SK-N-SH treated with all-trans-retinoic acid at 6 μM for 48 hours (cell line): ENCODE data around the gene TEFM.

Experiments
- ATAC-seq: fragments of 200-7000 bp; cut with Tn5 transposase; 3 replicates; pipeline ENCODE4 v1.9.1; 2020; ENCODE audit warnings: mild to moderate bottlenecking, moderate library complexity
- ARNTL ChIP-seq: fragments of 450-650 bp; formaldehyde crosslinking; IDR thresholded peaks from 2 replicates; pipeline ENCODE4 v1.5.0; 2020; ENCODE audit warnings: low read depth, mild to moderate bottlenecking, moderate library complexity, borderline replicate concordance
- BACH2 ChIP-seq: fragments of 250-450 bp; sonication (Bioruptor Pico); IDR thresholded peaks from 2 replicates; pipeline ENCODE4 v1.9.0; 2021; ENCODE audit warnings: mild to moderate bottlenecking, borderline replicate concordance
- CSDC2 ChIP-seq: fragments of 250-450 bp; sonication (Bioruptor Pico); IDR thresholded peaks from 2 replicates; pipeline ENCODE4 v1.5.0; 2020; ENCODE audit warnings: mild to moderate bottlenecking, moderate library complexity
- ESRRG ChIP-seq: fragments of 250-450 bp; sonication (Bioruptor Pico); IDR thresholded peaks from 2 replicates; pipeline ENCODE4 v1.6.1; 2021; ENCODE audit warnings: mild to moderate bottlenecking
- GLIS3 ChIP-seq: fragments of 250-450 bp; sonication (Bioruptor Pico); IDR thresholded peaks from 2 replicates; pipeline ENCODE4 v1.5.0; 2020; ENCODE audit warnings: mild to moderate bottlenecking, moderate library complexity
- ISL1 ChIP-seq: fragments of 250-450 bp; sonication (Bioruptor Pico); IDR thresholded peaks from 2 replicates; pipeline ENCODE4 v2.1.2; 2022; ENCODE audit warnings: mild to moderate bottlenecking, moderate library complexity
- PPARA ChIP-seq: fragments of 250-450 bp; sonication (Bioruptor Pico); IDR thresholded peaks from 2 replicates; pipeline ENCODE4 v1.5.0; 2020; ENCODE audit warnings: mild to moderate bottlenecking, borderline replicate concordance
- SNAI2 ChIP-seq: fragments of 250-450 bp; sonication (Bioruptor Pico); IDR thresholded peaks from 2 replicates; pipeline ENCODE4 v1.5.0; 2020; ENCODE audit warnings: mild to moderate bottlenecking, moderate library complexity
- TCF4 ChIP-seq: fragments of 250-450 bp; sonication (Bioruptor Pico); IDR thresholded peaks from 2 replicates; pipeline ENCODE4 v1.8.0; 2021; ENCODE audit warnings: mild to moderate bottlenecking, moderate library complexity, borderline replicate concordance
- TOX ChIP-seq: fragments of 250-450 bp; sonication (Bioruptor Pico); IDR thresholded peaks from 2 replicates; pipeline ENCODE4 v1.8.0; 2021; ENCODE audit warnings: mild to moderate bottlenecking, moderate library complexity, borderline replicate concordance
- TSHZ2 ChIP-seq: fragments of 250-450 bp; sonication (Bioruptor Pico); IDR thresholded peaks from 2 replicates; pipeline ENCODE4 v1.5.0; 2020; ENCODE audit warnings: mild to moderate bottlenecking, moderate library complexity
- ZC3H10 ChIP-seq: fragments of 250-450 bp; sonication (Bioruptor Pico); IDR thresholded peaks from 2 replicates; pipeline ENCODE4 v1.5.1; 2021; ENCODE audit warnings: mild to moderate bottlenecking, moderate library complexity
- ZFP3 ChIP-seq: fragments of 250-450 bp; sonication (Bioruptor Pico); IDR thresholded peaks from 2 replicates; pipeline ENCODE4 v1.5.0; 2020; ENCODE audit warnings: mild to moderate bottlenecking, moderate library complexity
- ZFP30 ChIP-seq: fragments of 450-650 bp; formaldehyde crosslinking; IDR thresholded peaks from 2 replicates; pipeline ENCODE4 v1.5.0; 2022; ENCODE audit warnings: mild to moderate bottlenecking, moderate library complexity
- ZNF565 ChIP-seq: fragments of 450-650 bp; formaldehyde crosslinking; conservative IDR thresholded peaks from 2 replicates; pipeline ENCODE4 v1.5.0; 2020; ENCODE audit warnings: low read depth, mild to moderate bottlenecking, moderate library complexity
- ZNF70 ChIP-seq: fragments of 450-650 bp; formaldehyde crosslinking; IDR thresholded peaks from 2 replicates; pipeline ENCODE4 v1.5.0; 2020; ENCODE audit warnings: mild to moderate bottlenecking, moderate library complexity
- ZNF8 ChIP-seq: fragments of 450-650 bp; formaldehyde crosslinking; IDR thresholded peaks from 2 replicates; pipeline ENCODE4 v1.5.0; 2020; ENCODE audit warnings: mild to moderate bottlenecking, moderate library complexity
- TF ChIP-seq, protein P1 (sequence below): fragments of 250-450 bp; sonication (Bioruptor Pico); IDR thresholded peaks from 2 replicates; pipeline ENCODE4 v1.8.0; 2021; ENCODE audit warnings: low read depth, mild to moderate bottlenecking, moderate library complexity, borderline replicate concordance
- TF ChIP-seq, protein P2 (sequence below): fragments of 250-450 bp; sonication (Bioruptor Pico); IDR thresholded peaks from 2 replicates; pipeline ENCODE4 v1.5.1; 2020; ENCODE audit warnings: low read depth, mild to moderate bottlenecking, moderate library complexity
- TF ChIP-seq, protein P3 (sequence below): fragments of 250-450 bp; sonication (Bioruptor Pico); IDR thresholded peaks from 2 replicates; pipeline ENCODE4 v1.8.0; 2020; ENCODE audit warnings: mild to moderate bottlenecking, moderate library complexity, borderline replicate concordance
- TF ChIP-seq, protein P4 (sequence below): fragments of 250-450 bp; sonication (Bioruptor Pico); IDR thresholded peaks from 2 replicates; pipeline ENCODE4 v1.5.1; 2021; ENCODE audit warnings: mild to moderate bottlenecking, moderate library complexity

Gene TEFM, protein sequence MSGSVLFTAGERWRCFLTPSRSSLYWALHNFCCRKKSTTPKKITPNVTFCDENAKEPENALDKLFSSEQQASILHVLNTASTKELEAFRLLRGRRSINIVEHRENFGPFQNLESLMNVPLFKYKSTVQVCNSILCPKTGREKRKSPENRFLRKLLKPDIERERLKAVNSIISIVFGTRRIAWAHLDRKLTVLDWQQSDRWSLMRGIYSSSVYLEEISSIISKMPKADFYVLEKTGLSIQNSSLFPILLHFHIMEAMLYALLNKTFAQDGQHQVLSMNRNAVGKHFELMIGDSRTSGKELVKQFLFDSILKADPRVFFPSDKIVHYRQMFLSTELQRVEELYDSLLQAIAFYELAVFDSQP

DNA sequence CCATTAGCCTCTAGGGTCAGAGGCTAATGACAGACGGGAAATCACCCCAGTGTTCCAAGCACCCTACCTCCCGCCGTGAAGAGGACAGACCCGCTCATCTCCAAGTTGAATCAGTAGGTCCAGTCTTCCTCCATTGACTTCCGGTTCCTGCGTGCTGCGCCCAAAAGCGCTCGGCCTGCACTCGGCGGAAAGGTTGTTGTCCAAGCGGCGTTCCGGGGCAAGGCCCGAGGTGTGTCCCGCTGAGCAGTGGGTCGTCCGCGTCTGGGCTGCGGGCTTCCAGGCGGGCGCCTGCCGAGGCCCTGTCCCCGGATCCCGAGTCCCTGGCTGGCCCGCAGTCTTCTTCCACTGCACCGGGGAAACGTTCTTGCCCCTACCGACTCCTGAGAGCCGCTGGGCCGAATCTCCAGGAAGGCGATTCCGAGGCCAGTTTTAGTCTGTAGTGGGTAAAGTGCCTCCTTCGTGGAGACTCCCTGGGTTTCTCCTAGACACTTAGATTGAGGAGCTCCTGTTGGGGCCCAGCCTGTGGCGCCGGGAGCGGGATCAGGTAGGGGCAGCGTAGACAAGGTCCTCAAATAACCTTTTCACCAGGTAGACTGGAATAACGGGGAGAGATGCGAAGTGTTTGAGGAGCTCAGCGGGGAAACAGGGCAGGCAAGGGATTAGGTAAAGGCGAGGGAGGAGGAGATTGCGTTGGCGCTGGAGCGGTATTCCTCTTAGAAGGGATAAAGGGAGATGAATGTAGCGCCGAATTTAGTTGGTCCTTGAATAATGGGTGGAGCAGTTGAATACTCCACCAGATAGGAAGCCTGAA, at the start of gene TEFM:
Gene TEFM (minus strand): TSS at position 138 of the 811 bp plus-strand sequence. CDS start 40 bp downstream, at position 98.
- TF ChIP-seq GLIS3: no peak
- no peak for TF ChIP-seq ZNF70 (CRISPR knock-in tag)
- TF ChIP-seq ESRRG (CRISPR knock-in tag): no peak
- TF ChIP-seq, protein P1, sequence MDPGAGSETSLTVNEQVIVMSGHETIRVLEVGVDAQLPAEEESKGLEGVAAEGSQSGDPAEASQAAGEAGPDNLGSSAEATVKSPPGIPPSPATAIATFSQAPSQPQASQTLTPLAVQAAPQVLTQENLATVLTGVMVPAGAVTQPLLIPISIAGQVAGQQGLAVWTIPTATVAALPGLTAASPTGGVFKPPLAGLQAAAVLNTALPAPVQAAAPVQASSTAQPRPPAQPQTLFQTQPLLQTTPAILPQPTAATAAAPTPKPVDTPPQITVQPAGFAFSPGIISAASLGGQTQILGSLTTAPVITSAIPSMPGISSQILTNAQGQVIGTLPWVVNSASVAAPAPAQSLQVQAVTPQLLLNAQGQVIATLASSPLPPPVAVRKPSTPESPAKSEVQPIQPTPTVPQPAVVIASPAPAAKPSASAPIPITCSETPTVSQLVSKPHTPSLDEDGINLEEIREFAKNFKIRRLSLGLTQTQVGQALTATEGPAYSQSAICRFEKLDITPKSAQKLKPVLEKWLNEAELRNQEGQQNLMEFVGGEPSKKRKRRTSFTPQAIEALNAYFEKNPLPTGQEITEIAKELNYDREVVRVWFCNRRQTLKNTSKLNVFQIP (CRISPR knock-in tag): no peak
- TF ChIP-seq TSHZ2 (CRISPR knock-in tag): 0 out of 2 replicates have a peak, but pooled peaks have one; percentile 59
- no peak for TF ChIP-seq ZC3H10 (CRISPR knock-in tag)
- TF ChIP-seq, protein P2, sequence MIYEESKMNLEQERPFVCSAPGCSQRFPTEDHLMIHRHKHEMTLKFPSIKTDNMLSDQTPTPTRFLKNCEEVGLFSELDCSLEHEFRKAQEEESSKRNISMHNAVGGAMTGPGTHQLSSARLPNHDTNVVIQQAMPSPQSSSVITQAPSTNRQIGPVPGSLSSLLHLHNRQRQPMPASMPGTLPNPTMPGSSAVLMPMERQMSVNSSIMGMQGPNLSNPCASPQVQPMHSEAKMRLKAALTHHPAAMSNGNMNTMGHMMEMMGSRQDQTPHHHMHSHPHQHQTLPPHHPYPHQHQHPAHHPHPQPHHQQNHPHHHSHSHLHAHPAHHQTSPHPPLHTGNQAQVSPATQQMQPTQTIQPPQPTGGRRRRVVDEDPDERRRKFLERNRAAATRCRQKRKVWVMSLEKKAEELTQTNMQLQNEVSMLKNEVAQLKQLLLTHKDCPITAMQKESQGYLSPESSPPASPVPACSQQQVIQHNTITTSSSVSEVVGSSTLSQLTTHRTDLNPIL (CRISPR knock-in tag): no peak
- TF ChIP-seq CSDC2 (CRISPR knock-in tag): no peak
- TF ChIP-seq ZFP3 (CRISPR knock-in tag): peak; percentile 53; the same call in 1 of the 2 replicates
- TF ChIP-seq PPARA (CRISPR knock-in tag): no peak
- TF ChIP-seq, protein P3, sequence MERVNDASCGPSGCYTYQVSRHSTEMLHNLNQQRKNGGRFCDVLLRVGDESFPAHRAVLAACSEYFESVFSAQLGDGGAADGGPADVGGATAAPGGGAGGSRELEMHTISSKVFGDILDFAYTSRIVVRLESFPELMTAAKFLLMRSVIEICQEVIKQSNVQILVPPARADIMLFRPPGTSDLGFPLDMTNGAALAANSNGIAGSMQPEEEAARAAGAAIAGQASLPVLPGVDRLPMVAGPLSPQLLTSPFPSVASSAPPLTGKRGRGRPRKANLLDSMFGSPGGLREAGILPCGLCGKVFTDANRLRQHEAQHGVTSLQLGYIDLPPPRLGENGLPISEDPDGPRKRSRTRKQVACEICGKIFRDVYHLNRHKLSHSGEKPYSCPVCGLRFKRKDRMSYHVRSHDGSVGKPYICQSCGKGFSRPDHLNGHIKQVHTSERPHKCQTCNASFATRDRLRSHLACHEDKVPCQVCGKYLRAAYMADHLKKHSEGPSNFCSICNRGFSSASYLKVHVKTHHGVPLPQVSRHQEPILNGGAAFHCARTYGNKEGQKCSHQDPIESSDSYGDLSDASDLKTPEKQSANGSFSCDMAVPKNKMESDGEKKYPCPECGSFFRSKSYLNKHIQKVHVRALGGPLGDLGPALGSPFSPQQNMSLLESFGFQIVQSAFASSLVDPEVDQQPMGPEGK: no peak
- TF ChIP-seq ZFP30: no peak
- no peak for TF ChIP-seq ZNF8
- no peak for TF ChIP-seq ARNTL
- TF ChIP-seq ISL1 (CRISPR knock-in tag): no peak
- TF ChIP-seq, protein P4, sequence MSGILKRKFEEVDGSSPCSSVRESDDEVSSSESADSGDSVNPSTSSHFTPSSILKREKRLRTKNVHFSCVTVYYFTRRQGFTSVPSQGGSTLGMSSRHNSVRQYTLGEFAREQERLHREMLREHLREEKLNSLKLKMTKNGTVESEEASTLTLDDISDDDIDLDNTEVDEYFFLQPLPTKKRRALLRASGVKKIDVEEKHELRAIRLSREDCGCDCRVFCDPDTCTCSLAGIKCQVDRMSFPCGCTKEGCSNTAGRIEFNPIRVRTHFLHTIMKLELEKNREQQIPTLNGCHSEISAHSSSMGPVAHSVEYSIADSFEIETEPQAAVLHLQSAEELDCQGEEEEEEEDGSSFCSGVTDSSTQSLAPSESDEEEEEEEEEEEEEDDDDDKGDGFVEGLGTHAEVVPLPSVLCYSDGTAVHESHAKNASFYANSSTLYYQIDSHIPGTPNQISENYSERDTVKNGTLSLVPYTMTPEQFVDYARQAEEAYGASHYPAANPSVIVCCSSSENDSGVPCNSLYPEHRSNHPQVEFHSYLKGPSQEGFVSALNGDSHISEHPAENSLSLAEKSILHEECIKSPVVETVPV (CRISPR knock-in tag): no peak
- TF ChIP-seq TCF4 (CRISPR knock-in tag): no peak
- TF ChIP-seq ZNF565 (CRISPR knock-in tag): no peak
- TF ChIP-seq, all 23 proteins: peak for 2
- peak; percentile 97 for ATAC-seq

- no peak for ATAC-seq
- TF ChIP-seq TOX (no peak), ZNF8 (no peak), ZFP30 (no peak), SNAI2 (CRISPR knock-in tag) (no peak), ZNF70 (CRISPR knock-in tag) (no peak), ZC3H10 (CRISPR knock-in tag) (no peak), BACH2 (CRISPR knock-in tag) (no peak), TSHZ2 (CRISPR knock-in tag) (no peak)
- TF ChIP-seq, protein P1 (CRISPR knock-in tag): no peak
- TF ChIP-seq, protein P2 (CRISPR knock-in tag): no peak
Observed at GRCh38 chr17:30954046-30954830, 48.2 kb upstream of the TEFM start.
